GM12874 (cell line): Measurements from ENCODE around the gene TP53BP2.

Experiments used
- TF ChIP-seq, protein P1 (sequence below): IDR thresholded peaks from 2 replicates; pipeline ENCODE4 v1.5.1; 2011; ENCODE audit warnings: low read depth, mild to moderate bottlenecking, control low read depth, low read length, moderate library complexity; ENCODE audit not compliant: insufficient read depth

The TP53BP2 gene

DNA sequence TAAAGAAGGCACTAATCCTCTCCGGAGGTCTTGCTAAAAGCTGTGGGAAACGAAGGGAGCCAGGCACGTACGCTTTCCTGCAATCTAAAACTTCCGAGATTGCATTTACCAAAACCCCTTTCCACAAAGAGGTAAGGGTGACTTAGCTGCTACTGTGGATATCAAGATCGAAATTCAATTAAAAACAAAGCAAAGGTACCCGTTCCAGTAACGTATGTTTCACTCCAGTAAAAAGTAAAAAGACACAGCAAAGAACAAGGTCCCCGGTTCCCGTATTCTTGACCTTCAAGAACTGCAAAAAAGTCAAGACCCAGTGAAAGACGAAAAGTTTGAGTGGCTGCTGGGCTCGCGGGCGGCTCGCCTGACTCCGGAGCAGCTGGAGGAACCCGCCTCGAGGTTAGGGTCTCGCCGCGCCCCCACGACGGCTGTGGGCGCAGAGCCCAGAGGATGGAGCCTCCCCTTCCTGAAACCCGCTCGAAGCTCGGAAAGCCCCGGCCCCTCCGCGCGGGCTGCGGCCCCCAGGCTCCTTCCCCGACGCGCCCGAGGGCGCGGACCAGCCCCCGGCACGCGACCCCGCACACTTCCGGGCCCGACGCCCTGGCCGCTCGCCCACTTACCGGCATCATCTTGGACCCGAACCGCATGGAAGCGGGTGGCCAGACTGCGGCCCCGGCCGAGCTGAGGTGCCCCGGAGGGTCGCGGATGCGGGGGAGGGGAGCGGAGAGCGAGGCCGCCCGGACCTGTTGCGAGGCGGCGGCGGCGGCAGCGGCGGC, 524 bp downstream of the TP53BP2 start:
- TF ChIP-seq, protein P1, sequence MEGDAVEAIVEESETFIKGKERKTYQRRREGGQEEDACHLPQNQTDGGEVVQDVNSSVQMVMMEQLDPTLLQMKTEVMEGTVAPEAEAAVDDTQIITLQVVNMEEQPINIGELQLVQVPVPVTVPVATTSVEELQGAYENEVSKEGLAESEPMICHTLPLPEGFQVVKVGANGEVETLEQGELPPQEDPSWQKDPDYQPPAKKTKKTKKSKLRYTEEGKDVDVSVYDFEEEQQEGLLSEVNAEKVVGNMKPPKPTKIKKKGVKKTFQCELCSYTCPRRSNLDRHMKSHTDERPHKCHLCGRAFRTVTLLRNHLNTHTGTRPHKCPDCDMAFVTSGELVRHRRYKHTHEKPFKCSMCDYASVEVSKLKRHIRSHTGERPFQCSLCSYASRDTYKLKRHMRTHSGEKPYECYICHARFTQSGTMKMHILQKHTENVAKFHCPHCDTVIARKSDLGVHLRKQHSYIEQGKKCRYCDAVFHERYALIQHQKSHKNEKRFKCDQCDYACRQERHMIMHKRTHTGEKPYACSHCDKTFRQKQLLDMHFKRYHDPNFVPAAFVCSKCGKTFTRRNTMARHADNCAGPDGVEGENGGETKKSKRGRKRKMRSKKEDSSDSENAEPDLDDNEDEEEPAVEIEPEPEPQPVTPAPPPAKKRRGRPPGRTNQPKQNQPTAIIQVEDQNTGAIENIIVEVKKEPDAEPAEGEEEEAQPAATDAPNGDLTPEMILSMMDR = no peak

DNA sequence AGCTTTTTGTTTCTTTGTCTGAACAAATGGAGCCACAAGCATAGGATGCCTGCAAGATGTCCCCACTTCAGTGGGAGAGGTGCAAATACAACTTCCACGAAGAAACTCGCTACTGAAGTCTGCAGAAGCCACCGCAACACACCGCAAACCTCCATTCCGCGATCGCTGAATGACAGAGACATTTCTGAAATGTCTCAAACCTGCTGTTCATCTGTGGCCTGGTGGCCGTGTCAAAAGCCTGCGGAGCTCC, 1.0 kb downstream of the TP53BP2 start:
- TF ChIP-seq, protein P1 = no peak

DNA sequence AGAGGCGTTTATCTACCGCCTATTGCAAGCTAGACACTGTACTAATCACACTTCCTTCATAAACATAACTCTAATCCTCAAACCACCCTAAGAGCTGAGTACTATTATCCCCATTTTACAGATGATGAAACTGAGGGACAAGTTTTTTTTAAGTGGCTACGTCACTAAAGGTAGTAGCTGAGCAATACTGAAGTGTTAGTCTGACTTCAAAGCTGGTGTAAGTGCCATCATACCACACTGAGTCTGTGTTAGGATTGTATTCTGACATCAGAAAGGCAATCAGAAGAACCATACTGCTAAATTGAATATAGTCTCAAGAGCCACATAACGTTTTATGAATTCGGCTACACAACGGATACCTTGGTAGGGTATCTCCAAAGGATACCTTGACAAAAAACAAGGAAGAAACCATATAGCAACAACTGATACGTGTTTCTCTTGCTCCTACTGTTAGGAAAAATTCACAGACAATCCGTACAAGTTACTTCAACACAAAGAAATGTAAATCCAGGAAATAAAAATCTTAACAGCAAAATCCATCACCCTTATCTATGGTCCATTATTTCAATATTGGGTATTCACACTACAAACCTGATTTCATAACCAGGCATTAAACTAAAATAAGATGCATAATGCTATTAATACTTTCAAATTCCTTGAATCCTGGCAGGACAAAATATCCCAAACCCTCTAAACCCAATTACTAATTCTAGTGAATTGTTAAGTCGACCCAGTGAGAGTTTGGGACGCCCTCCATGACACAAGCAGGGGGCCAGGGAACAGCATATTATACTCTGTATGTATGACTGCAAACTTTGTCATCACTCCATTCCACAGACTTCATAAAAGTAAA, 1.6 kb downstream of the TP53BP2 start:
- TF ChIP-seq, protein P1 = no peak

DNA sequence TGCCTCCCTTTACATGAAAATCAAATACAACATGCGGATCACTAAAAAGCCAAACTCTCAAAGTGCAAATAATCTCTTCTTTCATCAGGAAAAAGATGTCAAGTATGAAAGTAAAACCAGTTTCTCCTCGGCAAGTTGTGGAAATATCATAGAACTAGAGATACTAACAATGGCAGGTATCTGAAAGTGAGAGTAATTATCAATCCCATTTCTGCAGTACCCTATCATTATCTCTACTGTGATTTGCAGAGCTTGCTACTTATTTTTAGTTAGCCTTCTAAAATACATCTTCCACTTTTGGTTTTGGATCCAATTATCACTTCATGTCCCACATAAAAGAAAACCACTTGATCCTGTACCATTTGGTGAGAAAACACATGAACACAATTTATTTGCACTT, 3.0 kb downstream of the TP53BP2 start:
- TF ChIP-seq, protein P1 = no peak

DNA sequence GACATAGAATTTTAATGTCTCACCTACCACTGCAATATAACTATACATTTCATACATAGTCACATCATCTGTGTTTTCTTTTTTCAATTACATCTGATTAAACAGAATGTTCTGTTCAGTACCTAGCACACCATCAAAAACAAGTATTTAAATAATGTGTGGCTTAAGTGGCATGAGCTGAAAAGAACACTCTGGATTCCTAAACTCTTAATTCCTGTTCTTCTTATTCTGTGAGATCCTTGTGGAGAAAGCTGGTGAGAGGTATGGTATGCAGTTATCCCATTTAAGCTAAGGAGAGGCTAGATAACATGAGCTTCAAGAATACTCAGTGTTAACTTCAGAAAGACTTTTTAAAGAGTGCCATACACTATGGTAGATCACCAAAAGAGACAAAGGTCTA, 5.5 kb downstream of the TP53BP2 start:
- TF ChIP-seq, protein P1 = no peak

DNA sequence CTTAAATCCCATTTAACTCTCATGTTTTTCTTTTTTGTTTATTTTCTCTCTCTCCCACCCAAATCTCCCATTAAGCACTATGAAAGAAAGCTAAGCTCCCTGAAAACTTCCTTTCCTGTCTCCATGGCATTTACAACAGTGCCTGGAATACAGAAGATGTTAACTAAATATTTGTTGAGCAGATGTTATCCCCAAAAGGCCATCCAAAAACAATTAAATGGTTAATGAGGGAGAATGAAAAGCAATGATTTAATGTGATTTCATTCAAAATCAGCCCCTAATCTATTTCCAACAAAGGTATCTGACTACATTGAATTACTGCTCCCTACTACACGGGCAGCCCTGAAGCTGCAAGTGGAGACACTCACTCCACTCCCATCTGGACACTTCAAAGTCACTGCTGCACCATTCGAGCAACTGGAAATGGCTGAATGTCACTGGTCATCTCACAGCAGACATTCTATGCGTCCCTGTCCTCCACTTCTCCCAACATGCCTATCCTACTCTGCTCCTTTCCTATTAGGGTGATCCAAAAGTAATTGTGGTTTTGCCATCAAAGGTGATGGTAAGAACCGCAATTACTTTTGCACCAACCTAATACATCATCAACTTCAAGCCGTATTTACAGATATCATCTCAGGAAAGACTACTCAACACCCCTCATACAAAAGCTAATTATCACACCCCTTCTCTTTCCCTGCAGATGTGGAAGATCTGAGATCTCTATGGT, 7.5 kb downstream of the TP53BP2 start:
- TF ChIP-seq, protein P1 = no peak

DNA sequence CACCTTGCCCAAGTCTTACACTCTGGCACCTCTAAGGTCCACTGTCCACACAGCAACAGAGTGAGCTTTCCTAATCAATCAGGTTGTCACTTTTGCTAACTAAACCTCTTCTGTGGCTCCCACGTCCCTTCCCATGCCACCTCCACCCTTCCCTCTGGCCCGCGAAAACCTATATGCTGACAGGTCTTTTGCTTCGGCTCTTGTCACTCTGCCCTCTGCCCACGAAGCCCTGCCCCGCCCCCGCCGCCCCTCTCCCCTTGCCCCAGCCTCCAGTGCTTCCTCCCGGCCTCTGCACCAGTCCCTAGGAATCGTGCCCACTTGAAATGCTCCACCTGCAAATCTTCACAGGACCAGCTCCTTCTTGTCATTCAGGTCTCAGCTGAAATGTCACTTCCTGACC, 8.1 kb downstream of the TP53BP2 start:
- TF ChIP-seq, protein P1 = no peak
